Measurements from ENCODE around the gene MAP1LC3B2.

MAP1LC3B2 gene

GRCh38 chr12:116613256-116613655 is 54.1 kb downstream of the MAP1LC3B2 start:
- Histone ChIP-seq H3K27me3 (ENCODE audit: insufficient read depth, low read length) (peaks cover 5% of the 10 kb centered on the region; the same call in 1 of the 2 replicates), H4K20me1 (ENCODE audit: insufficient read depth, low read length) (no peaks in the 10 kb centered on the region), H3K9me2 (ENCODE audit: low read depth, low read length) (no peaks in the 10 kb centered on the region), H3K36me3 (ENCODE audit: insufficient read depth, low read length) (no peaks in the 10 kb centered on the region), H3K9ac (ENCODE audit: low read length) (no peak overlapping the region), H3F3A (ENCODE audit: insufficient read depth, low read length) (no peaks in the 10 kb centered on the region), H3K79me2 (ENCODE audit: insufficient read depth, low read length) (no peaks in the 10 kb centered on the region), H3K4me3 (ENCODE audit: low read depth, low read length, poor library complexity, severe bottlenecking) (no peak overlapping the region), H2AFZ (ENCODE audit: low read length) (no peak overlapping the region), H3K9me3 (ENCODE audit: low read length) (no peaks in the 10 kb centered on the region), H3K27ac (ENCODE audit: low read depth, low read length, poor library complexity, severe bottlenecking) (no peak overlapping the region), H3K4me2 (ENCODE audit: low read length) (no peak overlapping the region), H3K4me1 (ENCODE audit: insufficient read depth, low read length, severe bottlenecking) (no peaks in the 10 kb centered on the region)
- no peak for TF ChIP-seq CTCF (IDR thresholded peaks at IDR 0.05; ENCODE audit: low read length)
- TF ChIP-seq EZH2 (IDR thresholded peaks at IDR 0.05; ENCODE audit: borderline replicate concordance, low read length): no peak

GRCh38 chr12:116614194-116614915 is 55.2 kb downstream of the MAP1LC3B2 start:
- Histone ChIP-seq H3K4me1 (ENCODE audit: insufficient read depth, low read length, severe bottlenecking) (no peaks in the 10 kb centered on the region), H3K9me3 (ENCODE audit: low read length) (no peaks in the 10 kb centered on the region), H3K36me3 (ENCODE audit: insufficient read depth, low read length) (no peaks in the 10 kb centered on the region), H4K20me1 (ENCODE audit: insufficient read depth, low read length) (no peaks in the 10 kb centered on the region), H3K9ac (ENCODE audit: low read length) (no peak overlapping the region), H3K27me3 (ENCODE audit: insufficient read depth, low read length) (peaks cover 10% of the 10 kb centered on the region; the same call in 1 of the 2 replicates), H3K9me2 (ENCODE audit: low read depth, low read length) (no peaks in the 10 kb centered on the region), H3F3A (ENCODE audit: insufficient read depth, low read length) (no peaks in the 10 kb centered on the region), H2AFZ (ENCODE audit: low read length) (no peak overlapping the region), H3K79me2 (ENCODE audit: insufficient read depth, low read length) (no peaks in the 10 kb centered on the region), H3K4me3 (ENCODE audit: low read depth, low read length, poor library complexity, severe bottlenecking) (no peak overlapping the region), H3K4me2 (ENCODE audit: low read length) (no peak overlapping the region), H3K27ac (ENCODE audit: low read depth, low read length, poor library complexity, severe bottlenecking) (no peak overlapping the region)
- TF ChIP-seq EZH2 (IDR thresholded peaks at IDR 0.05; ENCODE audit: borderline replicate concordance, low read length) (no peak), CTCF (IDR thresholded peaks at IDR 0.05; ENCODE audit: low read length) (no peak)

GRCh38 chr12:116615141-116615861 is 56.1 kb downstream of the MAP1LC3B2 start:
- Histone ChIP-seq H2AFZ (ENCODE audit: low read length) (no peak overlapping the region), H3K36me3 (ENCODE audit: insufficient read depth, low read length) (no peaks in the 10 kb centered on the region), H3K4me1 (ENCODE audit: insufficient read depth, low read length, severe bottlenecking) (no peaks in the 10 kb centered on the region), H3F3A (ENCODE audit: insufficient read depth, low read length) (no peaks in the 10 kb centered on the region), H4K20me1 (ENCODE audit: insufficient read depth, low read length) (no peaks in the 10 kb centered on the region), H3K9ac (ENCODE audit: low read length) (no peak overlapping the region), H3K4me3 (ENCODE audit: low read depth, low read length, poor library complexity, severe bottlenecking) (no peak overlapping the region), H3K9me2 (ENCODE audit: low read depth, low read length) (no peaks in the 10 kb centered on the region), H3K9me3 (ENCODE audit: low read length) (no peaks in the 10 kb centered on the region), H3K27ac (ENCODE audit: low read depth, low read length, poor library complexity, severe bottlenecking) (no peak overlapping the region), H3K4me2 (ENCODE audit: low read length) (no peak overlapping the region), H3K79me2 (ENCODE audit: insufficient read depth, low read length) (no peaks in the 10 kb centered on the region), H3K27me3 (ENCODE audit: insufficient read depth, low read length) (peaks cover 10% of the 10 kb centered on the region; the same call in 1 of the 2 replicates)
- TF ChIP-seq CTCF (IDR thresholded peaks at IDR 0.05; ENCODE audit: low read length) (no peak), EZH2 (IDR thresholded peaks at IDR 0.05; ENCODE audit: borderline replicate concordance, low read length) (no peak)

Data from OCI-LY1 (cell line).